IMR-90 (cell line): ENCODE results near the gene KRTAP7-1. TPM values are rescaled to one million over a fixed set of nuclear protein-coding genes. Genes with fewer than 3 reads are reported as not detected.

ENCODE experiments used
- ATAC-seq: fragments of 200-7000 bp; cut with Tn5 transposase; 2 replicates; pipeline ENCODE4 v1.9.1; 2020; ENCODE audit warnings: low read depth, mild to moderate bottlenecking, moderate library complexity
- BruUV-seq: library from RNA; stranded (reverse); fragments of 400-500 nt; replicated peaks from 2 replicates; lab custom pipeline; 2021; lab: Mats Ljungman, UMichigan
- CTCF ChIA-PET: fragments of 300-600 bp; formaldehyde crosslinking; extraction: SDS; loops from one replicate; lab custom pipeline; 2021; ENCODE audit warnings: antibody characterized with exemption; lab: Yijun Ruan, JAX
- POLR2A ChIA-PET: fragments of 300-600 bp; sonication (Branson Sonifier 250); formaldehyde crosslinking; loops from one replicate; lab custom pipeline; 2022; ENCODE audit warnings: antibody characterized with exemption; ENCODE audit not compliant: unreplicated experiment; lab: Charles Lee
- DNase-seq: peaks from one replicate; pipeline ENCODE4 v3.0.0; 2013
- H2AFZ ChIP-seq: replicated peaks from 2 replicates; pipeline ENCODE3; 2013; ENCODE audit warnings: low read length, mild to moderate bottlenecking; ENCODE audit not compliant: poor library complexity
- H2AK5ac ChIP-seq: 2 replicates; pipeline ENCODE4 v1.6.1; 2013; ENCODE audit warnings: low read depth, low read length, inconsistent platforms
- H2AK9ac ChIP-seq: replicated peaks from 2 replicates; pipeline ENCODE3; 2013; ENCODE audit warnings: mild to moderate bottlenecking, low read depth, low read length, moderate library complexity; ENCODE audit not compliant: poor library complexity
- H2BK120ac ChIP-seq: 2 replicates; pipeline ENCODE4 v1.6.1; 2013; ENCODE audit warnings: low read depth, low read length, inconsistent platforms
- H2BK15ac ChIP-seq: 3 replicates; pipeline ENCODE4 v1.6.1; 2013; ENCODE audit warnings: low read depth, low read length, inconsistent platforms
- H2BK20ac ChIP-seq: 2 replicates; pipeline ENCODE4 v1.6.1; 2013; ENCODE audit warnings: low read depth, mild to moderate bottlenecking, inconsistent platforms, low read length, moderate library complexity
- H2BK5ac ChIP-seq: 2 replicates; pipeline ENCODE4 v1.6.1; 2013; ENCODE audit warnings: mild to moderate bottlenecking, low read depth, low read length, inconsistent platforms; ENCODE audit not compliant: poor library complexity, severe bottlenecking
- H3K14ac ChIP-seq: replicated peaks from 2 replicates; pipeline ENCODE4 v1.6.1; 2013; ENCODE audit warnings: low read depth, low read length, inconsistent platforms
- H3K18ac ChIP-seq: 2 replicates; pipeline ENCODE4 v1.6.1; 2013; ENCODE audit warnings: low read depth, low read length, control low read depth
- H3K23ac ChIP-seq: 2 replicates; pipeline ENCODE4 v1.6.1; 2013; ENCODE audit warnings: low read depth, low read length, inconsistent platforms
- H3K27ac ChIP-seq: 2 replicates; pipeline ENCODE4 v1.5.1; 2013; ENCODE audit warnings: mild to moderate bottlenecking, control low read depth, low read length; ENCODE audit not compliant: insufficient read depth
- H3K27me3 ChIP-seq: 2 replicates; pipeline ENCODE4 v1.6.1; 2013; ENCODE audit warnings: low read length; ENCODE audit not compliant: control insufficient read depth, insufficient read depth
- H3K36me3 ChIP-seq: 2 replicates; pipeline ENCODE4 v1.6.1; 2013; ENCODE audit warnings: low read length, mixed read lengths; ENCODE audit not compliant: control insufficient read depth, insufficient read depth
- H3K4ac ChIP-seq: 2 replicates; pipeline ENCODE4 v1.6.1; 2013; ENCODE audit warnings: low read depth, low read length, inconsistent platforms
- H3K4me1 ChIP-seq: 2 replicates; pipeline ENCODE4 v1.6.1; 2013; ENCODE audit warnings: low read length, mixed read lengths; ENCODE audit not compliant: control insufficient read depth, insufficient read depth
- H3K4me2 ChIP-seq: 2 replicates; pipeline ENCODE4 v1.6.1; 2013; ENCODE audit warnings: low read depth, mild to moderate bottlenecking, control low read depth, low read length, moderate library complexity
- H3K4me3 ChIP-seq: 2 replicates; pipeline ENCODE4 v1.5.1; 2013; ENCODE audit warnings: low read depth, mild to moderate bottlenecking, control low read depth, low read length, moderate library complexity; ENCODE audit not compliant: insufficient read depth
- H3K56ac ChIP-seq: 2 replicates; pipeline ENCODE4 v1.6.1; 2013; ENCODE audit warnings: low read length, inconsistent platforms; ENCODE audit not compliant: insufficient read depth; ENCODE audit errors: extremely low read depth
- H3K79me1 ChIP-seq, 2 experiments: 2 replicates each; pipeline ENCODE4 v1.6.1; 2013; ENCODE audit warnings: low read length in 2 of 2, inconsistent platforms in 1 of 2, low read depth in 1 of 2
- H3K9ac ChIP-seq: 2 replicates; pipeline ENCODE4 v1.6.1; 2013; ENCODE audit warnings: low read depth, low read length, control low read depth
- H3K9me1 ChIP-seq: 2 replicates; pipeline ENCODE4 v1.6.1; 2013; ENCODE audit warnings: low read length, inconsistent platforms; ENCODE audit not compliant: insufficient read depth
- H3K9me3 ChIP-seq: 2 replicates; pipeline ENCODE4 v1.6.1; 2013; ENCODE audit warnings: low read length; ENCODE audit not compliant: control insufficient read depth, insufficient read depth
- H4K20me1 ChIP-seq: 2 replicates; pipeline ENCODE4 v1.6.1; 2013; ENCODE audit warnings: low read length, inconsistent platforms; ENCODE audit not compliant: insufficient read depth
- H4K5ac ChIP-seq: 2 replicates; pipeline ENCODE4 v1.6.1; 2013; ENCODE audit warnings: mild to moderate bottlenecking, low read depth, low read length, control low read depth
- H4K8ac ChIP-seq, 2 experiments: 2 replicates each; pipeline ENCODE4 v1.6.1; 2013; ENCODE audit warnings: low read depth in 2 of 2, low read length in 2 of 2, control low read depth in 1 of 2, inconsistent platforms in 1 of 2
- H4K91ac ChIP-seq: 2 replicates; pipeline ENCODE4 v1.6.1; 2013; ENCODE audit warnings: low read depth, low read length, inconsistent platforms; ENCODE audit not compliant: insufficient read depth
- CTCF ChIP-seq: conservative IDR thresholded peaks from 2 replicates; pipeline ENCODE4 v1.5.1; 2012; ENCODE audit warnings: mild to moderate bottlenecking, low read depth, low read length, improper control_type of control experiment
- ELK1 ChIP-seq: fragments of 150-350 bp; IDR thresholded peaks from 2 replicates; pipeline ENCODE4 v1.6.1; 2016; ENCODE audit warnings: low read depth, mild to moderate bottlenecking, low read length, moderate library complexity, borderline replicate concordance
- FOS ChIP-seq: fragments of 150-350 bp; IDR thresholded peaks from 2 replicates; pipeline ENCODE4 v1.6.1; 2016; ENCODE audit warnings: low read depth, low read length
- MAFK ChIP-seq: IDR thresholded peaks from 2 replicates; pipeline ENCODE4 v1.6.1; 2012; ENCODE audit warnings: low read depth, low read length, improper control_type of control experiment
- MXI1 ChIP-seq: IDR thresholded peaks from 2 replicates; pipeline ENCODE4 v1.6.1; 2012; ENCODE audit warnings: low read depth, mild to moderate bottlenecking, low read length, moderate library complexity, borderline replicate concordance
- NFE2L2 ChIP-seq: fragments of 150-350 bp; IDR thresholded peaks from 2 replicates; pipeline ENCODE4 v1.6.1; 2016; ENCODE audit warnings: low read depth, mild to moderate bottlenecking, low read length
- RCOR1 ChIP-seq: IDR thresholded peaks from 2 replicates; pipeline ENCODE4 v1.6.1; 2012; ENCODE audit warnings: mild to moderate bottlenecking, low read length, improper control_type of control experiment; ENCODE audit not compliant: insufficient replicate concordance
- RFX5 ChIP-seq: IDR thresholded peaks from 2 replicates; pipeline ENCODE4 v1.8.0; 2012; ENCODE audit warnings: low read depth, mild to moderate bottlenecking, low read length, moderate library complexity
- USF2 ChIP-seq: fragments of 150-350 bp; IDR thresholded peaks from 2 replicates; pipeline ENCODE4 v1.6.1; 2017; ENCODE audit warnings: mild to moderate bottlenecking, antibody characterized with exemption, low read length, low read depth
- WGBS, 2 experiments: methylation state at CpG; one replicate each; pipeline versions ENCODE4 v1.1.5 to v1.1.7; 2013; ENCODE audit warnings: missing lambda C conversion rate in 2 of 2; ENCODE audit not compliant: insufficient read length in 1 of 2; ENCODE audit errors: extremely low coverage in 2 of 2; 5-methylcytosine and 5-hydroxymethylcytosine counted together
- dilution Hi-C: fragments of 300-500 bp; cut with HindIII; formaldehyde crosslinking; loops from one replicate; pipeline ENCODE4 v1.14.3; 2018; ENCODE audit warnings: low sequenced_read_pairs; ENCODE audit not compliant: unreplicated experiment
- in situ Hi-C: fragments of 300-500 bp; cut with MboI; formaldehyde crosslinking; loops from 3 replicates; pipeline ENCODE4 v1.14.3; 2019; ENCODE audit warnings: low sequenced_read_pairs, inconsistent platforms, mixed read lengths
- intact Hi-C: fragments of 100-400 bp; cut with micrococcal nuclease; formaldehyde crosslinking; loops from 2 replicates; pipeline ENCODE4 v1.10.0; 2022
- polyA plus RNA-seq, 3 experiments: library from polyadenylated mRNA; depleted of rRNA; stranded (reverse); fragments of >200 nt; gene quantifications; 2 replicates each; pipeline ENCODE4 v1.2.3, GENCODE V29; 2012; ENCODE audit warnings: low replicate concordance in 1 of 3
- total RNA-seq: library from RNA; depleted of rRNA; stranded (reverse); fragments of >200 nt; gene quantifications from 2 replicates; pipeline ENCODE4 v1.2.3, GENCODE V29; 2012

The KRTAP7-1 gene
- total and polyA plus RNA-seq, 2 of the 4 experiments (the other 2 are of a cell fraction): not detected

- H2BK120ac ChIP-seq: no peak overlapping the region
- H4K20me1 ChIP-seq: no peaks in the 10 kb centered on the region
- ChIA-PET CTCF (no interaction called here), POLR2A (no interaction called here)
- no peaks in the 10 kb centered on the region for H3K27me3 ChIP-seq
- in situ Hi-C loops (no loop called here), dilution Hi-C loops (no loop called here), intact Hi-C loops (no loop called here)
- no peak overlapping the region for H2AFZ ChIP-seq
- ATAC-seq (no peak), DNase-seq (no peak)
- H3K36me3 ChIP-seq: no peaks in the 10 kb centered on the region
- H3K4me1 ChIP-seq: no peaks in the 10 kb centered on the region
- WGBS, 2 experiments: 30% methylated on average over 2 of the region's 7 CpGs; no CpG with 5 or more reads in 1 of the 2 experiments
- H3K14ac ChIP-seq: no peak overlapping the region
- no peak overlapping the region for H2AK9ac ChIP-seq
- H3K9me1 ChIP-seq: no peaks in the 10 kb centered on the region
- no peak overlapping the region for H4K8ac ChIP-seq
- no peak overlapping the region for H3K4ac ChIP-seq
- no peaks in the 10 kb centered on the region for H3K79me1 ChIP-seq
- no peak overlapping the region for H2BK20ac ChIP-seq
- no peak overlapping the region for H2BK15ac ChIP-seq
- no peak overlapping the region for H3K18ac ChIP-seq
- H4K91ac ChIP-seq: no peak overlapping the region
- H3K23ac ChIP-seq: no peak overlapping the region
- TF ChIP-seq RCOR1 (no peak), RFX5 (no peak), MAFK (no peak), CTCF (no peak), MXI1 (no peak), NFE2L2 (no peak), ELK1 (no peak), FOS (no peak), USF2 (no peak)
- no peak overlapping the region for H4K5ac ChIP-seq
- H3K9me3 ChIP-seq: peaks cover 6% of the 10 kb centered on the region
- no peak overlapping the region for H3K4me3 ChIP-seq
- BruUV-seq: no TSS peak
- no peak overlapping the region for H3K27ac ChIP-seq
- H3K4me2 ChIP-seq: no peak overlapping the region
- no peak overlapping the region for H2BK5ac ChIP-seq
- no peak overlapping the region for H3K9ac ChIP-seq
- no peak overlapping the region for H2AK5ac ChIP-seq
- H3K56ac ChIP-seq: no peak overlapping the region
These were observed 10.5 kb downstream of the KRTAP7-1 start for GRCh38 chr21:30818837-30819610.
